ENCODE data around the gene THUMPD1.
"Not testable (repeated sequence)": the region's sequence is repeated elsewhere in the genome, so short reads cannot be mapped to it uniquely, and the experiment has no call there.

Gene THUMPD1

GRCh38 chr16:20747030-20747816, 5.6 kb upstream of the THUMPD1 start:
- peak; percentile 94 for DNase-seq

- DNase-seq = no peak
These were observed 4.8 kb upstream of the THUMPD1 start for GRCh38 chr16:20746461-20746860.

GRCh38 chr16:20744922-20745440, 3.4 kb upstream of the THUMPD1 start:
- DNase-seq = peak; percentile 96

- no peak for DNase-seq
These were observed 2.0 kb upstream of the THUMPD1 start for GRCh38 chr16:20743591-20743990.

- peak; percentile 95 for DNase-seq
These were observed 607 bp downstream of the THUMPD1 start for GRCh38 chr16:20740901-20741521.

GRCh38 chr16:20740007-20740883, 1.4 kb downstream of the THUMPD1 start:
- peak; percentile 80 for DNase-seq

GRCh38 chr16:20735490-20735889, 6.1 kb downstream of the THUMPD1 start:
- no peak for DNase-seq

GRCh38 chr16:20734782-20735181, 6.8 kb downstream of the THUMPD1 start:
- no peak for DNase-seq

- DNase-seq = no peak
These were observed 7.6 kb downstream of the THUMPD1 start for GRCh38 chr16:20734056-20734455.

- DNase-seq = no peak
These were observed 12.5 kb downstream of the THUMPD1 start for GRCh38 chr16:20729141-20729540.

- DNase-seq = no peak
These were observed 14.4 kb downstream of the THUMPD1 start for GRCh38 chr16:20727181-20727580.

GRCh38 chr16:20726661-20727060, 15.0 kb downstream of the THUMPD1 start:
- DNase-seq = no peak

GRCh38 chr16:20720251-20720650, 21.4 kb downstream of the THUMPD1 start:
- DNase-seq = no peak

GRCh38 chr16:20717718-20718117, 23.9 kb downstream of the THUMPD1 start:
- not testable (repeated sequence) for DNase-seq

GRCh38 chr16:20711277-20711911, 30.2 kb downstream of the THUMPD1 start:
- DNase-seq = no peak

- peak; percentile 56 for DNase-seq
These were observed 33.5 kb downstream of the THUMPD1 start for GRCh38 chr16:20708129-20708528.

GRCh38 chr16:20707461-20707860, 34.2 kb downstream of the THUMPD1 start:
- DNase-seq = no peak

- DNase-seq = not testable (repeated sequence)
These were observed 35.6 kb downstream of the THUMPD1 start for GRCh38 chr16:20705972-20706371.

GRCh38 chr16:20704281-20704680, 37.3 kb downstream of the THUMPD1 start:
- DNase-seq = no peak

GRCh38 chr16:20701692-20702091, 39.9 kb downstream of the THUMPD1 start:
- not testable (repeated sequence) for DNase-seq

GRCh38 chr16:20696618-20697017, 45.0 kb downstream of the THUMPD1 start:
- no peak for DNase-seq

GRCh38 chr16:20695024-20695423, 46.6 kb downstream of the THUMPD1 start:
- no peak for DNase-seq

- DNase-seq = peak; percentile 47
These were observed 47.5 kb downstream of the THUMPD1 start for GRCh38 chr16:20694096-20694495.

Data from hematopoietic multipotent progenitor cell treated with erythropoietin and hydrocortisone succinate and interleukin-3 and kit ligand, for 4 days (in vitro differentiated cells).